Lower lobe of right lung (tissue), 2 donors: Measurements from ENCODE around the gene RNF40. TPM values are rescaled to one million over a fixed set of nuclear protein-coding genes. Genes with fewer than 3 reads are reported as not detected.

ENCODE experiments used
- ATAC-seq, 2 donors: fragments of 200-7000 bp; cut with Tn5 transposase; one replicate each; pipeline ENCODE4 v1.9.1; 2020 to 2022; ENCODE audit warnings: mild to moderate bottlenecking in 2 of 2, moderate library complexity in 2 of 2
- DNase-seq: peaks from one replicate; pipeline ENCODE4 v3.0.0-alpha.2; 2020
- H3K27ac ChIP-seq: fragments of 200-600 bp; one replicate; pipeline ENCODE4 v1.8.0; 2022
- H3K27me3 ChIP-seq: fragments of 200-600 bp; one replicate; pipeline ENCODE4 v1.8.0; 2022; ENCODE audit warnings: low read depth
- H3K36me3 ChIP-seq: fragments of 200-600 bp; one replicate; pipeline ENCODE4 v1.8.0; 2022; ENCODE audit warnings: mild to moderate bottlenecking
- H3K4me1 ChIP-seq: fragments of 200-600 bp; one replicate; pipeline ENCODE4 v1.8.0; 2022
- H3K4me3 ChIP-seq: fragments of 200-600 bp; one replicate; pipeline ENCODE4 v1.8.0; 2022; ENCODE audit warnings: mild to moderate bottlenecking
- H3K9me3 ChIP-seq: fragments of 200-600 bp; one replicate; pipeline ENCODE4 v1.8.0; 2022
- CTCF ChIP-seq: fragments of 200-600 bp; IDR thresholded peaks from one replicate; pipeline ENCODE4 v1.8.0; 2022; ENCODE audit warnings: antibody characterized with exemption, mild to moderate bottlenecking
- intact Hi-C: fragments of 100-400 bp; cut with DNase I; formaldehyde crosslinking; loops from one replicate; pipeline ENCODE4 v1.11.0; 2022
- total RNA-seq: library from RNA; stranded (reverse); fragmentation: NEBNext Ultra II Directional; extraction: Animal tissue kit (Norgen Biotek cat#: 25700); gene quantifications from one replicate; pipeline ENCODE4 v1.2.1, GENCODE V29; 2021
- donor health status: DM: no; HTN: yes; CAD: no; lungs with severe emphysema.

RNF40 gene
- total RNA-seq, 1 donor from 2014 or later = 95.9 TPM

- no peak for TF ChIP-seq CTCF
- Histone ChIP-seq H3K27ac (no peak overlapping the region), H3K36me3 (peaks cover 36% of the 10 kb centered on the region), H3K27me3 (no peaks in the 10 kb centered on the region), H3K4me3 (no peak overlapping the region), H3K4me1 (peaks cover 18% of the 10 kb centered on the region), H3K9me3 (no peaks in the 10 kb centered on the region)
- DNase-seq (no peak), ATAC-seq (no peak)
- intact Hi-C loops = no loop called here
Measured at GRCh38 chr16:30782486-30783279, 20.6 kb downstream of the RNF40 start.

GRCh38 chr16:30783280-30784109 is 21.4 kb downstream of the RNF40 start:
- no peaks in the 10 kb centered on the region for H3K27me3 ChIP-seq
- intact Hi-C loops = no loop called here
- H3K4me3 ChIP-seq = no peak overlapping the region
- H3K9me3 ChIP-seq = no peaks in the 10 kb centered on the region
- H3K36me3 ChIP-seq = peaks cover 36% of the 10 kb centered on the region
- no peak for TF ChIP-seq CTCF
- no peak overlapping the region for H3K27ac ChIP-seq
- no peak for DNase-seq
- peaks cover 22% of the 10 kb centered on the region for H3K4me1 ChIP-seq
- ATAC-seq = no peak

- ATAC-seq = no peak
- H3K9me3 ChIP-seq = no peaks in the 10 kb centered on the region
- H3K27ac ChIP-seq = no peak overlapping the region
- H3K4me3 ChIP-seq = no peak overlapping the region
- H3K36me3 ChIP-seq = peaks cover 36% of the 10 kb centered on the region
- intact Hi-C loops = no loop called here
- H3K4me1 ChIP-seq = peaks cover 22% of the 10 kb centered on the region
- no peaks in the 10 kb centered on the region for H3K27me3 ChIP-seq
- no peak for DNase-seq
- TF ChIP-seq CTCF = no peak
Measured at GRCh38 chr16:30784215-30784614, 22.1 kb downstream of the RNF40 start.

- Histone ChIP-seq H3K27me3 (no peaks in the 10 kb centered on the region), H3K4me3 (peak overlapping the region; percentile 74), H3K9me3 (no peaks in the 10 kb centered on the region), H3K36me3 (peaks cover 34% of the 10 kb centered on the region), H3K27ac (peak overlapping the region; percentile 86), H3K4me1 (peaks cover 22% of the 10 kb centered on the region)
- no peak for DNase-seq
- intact Hi-C loops = no loop called here
- no peak for ATAC-seq
- TF ChIP-seq CTCF = no peak
Measured at GRCh38 chr16:30785126-30786106, 23.3 kb downstream of the RNF40 start.
